Choroid plexus epithelial cell (primary cell): ENCODE results near the gene PBX2.
"Not testable (repeated sequence)": the region's sequence is repeated elsewhere in the genome, so short reads cannot be mapped to it uniquely, and the experiment has no call there.

Experiments
- DNase-seq: peaks from one replicate; pipeline ENCODE4 v3.0.0-alpha.2; 2010; ENCODE audit warnings: low read depth
- H3K4me3 ChIP-seq: 2 replicates; pipeline ENCODE4 v1.5.1; 2011; ENCODE audit warnings: low read depth, mild to moderate bottlenecking, control low read depth, low read length, moderate library complexity
- CTCF ChIP-seq: conservative IDR thresholded peaks from 2 replicates; pipeline ENCODE4 v1.5.1; 2011; ENCODE audit warnings: low read depth, mild to moderate bottlenecking, control low read depth, inconsistent platforms, low read length, moderate library complexity

PBX2 gene

GRCh38 chr6:32189742-32190053 is 304 bp downstream of the PBX2 start:
- H3K4me3 ChIP-seq, result peak overlapping the region; percentile 68
- TF ChIP-seq CTCF, result no peak
- no peak for DNase-seq

- no peak for TF ChIP-seq CTCF
- H3K4me3 ChIP-seq, result peak overlapping the region; percentile 68
- DNase-seq, result no peak
These were observed 797 bp downstream of the PBX2 start for GRCh38 chr6:32189069-32189741.

GRCh38 chr6:32188381-32189068 is 1.5 kb downstream of the PBX2 start:
- H3K4me3 ChIP-seq, result peak overlapping the region; percentile 68
- TF ChIP-seq CTCF, result no peak

GRCh38 chr6:32187725-32188380 is 2.1 kb downstream of the PBX2 start:
- peak overlapping the region; percentile 68 for H3K4me3 ChIP-seq

More at GRCh38 chr6:32188381-32189068, 1.5 kb downstream of the PBX2 start:
- DNase-seq, result no peak

GRCh38 chr6:32187009-32187709 is 2.8 kb downstream of the PBX2 start:
- H3K4me3 ChIP-seq, result no peak overlapping the region
- no peak for DNase-seq
- no peak for TF ChIP-seq CTCF

More at GRCh38 chr6:32187725-32188380, 2.1 kb downstream of the PBX2 start:
- DNase-seq, result not testable (repeated sequence)

GRCh38 chr6:32186151-32186840 is 3.7 kb downstream of the PBX2 start:
- not testable (repeated sequence) for DNase-seq

GRCh38 chr6:32185681-32186131 is 4.3 kb downstream of the PBX2 start:
- not testable (repeated sequence) for H3K4me3 ChIP-seq

More at GRCh38 chr6:32186151-32186840, 3.7 kb downstream of the PBX2 start:
- not testable (repeated sequence) for H3K4me3 ChIP-seq

GRCh38 chr6:32184084-32184640 is 5.8 kb downstream of the PBX2 start, which contains the start of gene AGER:
Gene AGER (minus strand): TSS chr6:32184253. CDS start chr6:32184222, 31 bp downstream.
- no peak within 1 kb of the TSS for H3K4me3 ChIP-seq
- DNase-seq, result no peak

More at GRCh38 chr6:32185681-32186131, 4.3 kb downstream of the PBX2 start:
- peak; percentile 91 for DNase-seq

More at GRCh38 chr6:32184084-32184640, 5.8 kb downstream of the PBX2 start, which contains the start of gene AGER:
- no peak for TF ChIP-seq CTCF
